GM23338 (cell line): Measurements from ENCODE around the gene MAPK14. TPM values are rescaled to one million over a fixed set of nuclear protein-coding genes. Genes with fewer than 3 reads are reported as not detected.

Experiments
- ATAC-seq: fragments of 200-7000 bp; cut with Tn5 transposase; 3 replicates; pipeline ENCODE4 v1.9.1; 2020
- DNase-seq: peaks from one replicate; pipeline ENCODE4 v3.0.0-alpha.2; 2015; ENCODE audit warnings: low spot score
- H2AFZ ChIP-seq: fragments of 200-600 bp; sonication (generic); 2 replicates; pipeline ENCODE4 v1.8.0; 2016; ENCODE audit warnings: antibody characterized with exemption, mild to moderate bottlenecking, moderate library complexity
- H3F3A ChIP-seq: fragments of 200-600 bp; sonication (generic); replicated peaks from 2 replicates; pipeline ENCODE4 v1.8.0; 2017; ENCODE audit warnings: antibody characterized with exemption, mixed run types, low read depth
- H3K27ac ChIP-seq: fragments of 200-600 bp; sonication (generic); 2 replicates; pipeline ENCODE4 v1.6.1; 2016; ENCODE audit warnings: low read depth
- H3K27me3 ChIP-seq: fragments of 200-600 bp; sonication (generic); 2 replicates; pipeline ENCODE4 v1.8.0; 2016; ENCODE audit warnings: mild to moderate bottlenecking, mixed run types, moderate library complexity; ENCODE audit not compliant: insufficient read depth
- H3K36me3 ChIP-seq: fragments of 200-600 bp; sonication (generic); 2 replicates; pipeline ENCODE4 v1.8.0; 2016; ENCODE audit warnings: mild to moderate bottlenecking; ENCODE audit not compliant: insufficient read depth
- H3K4me1 ChIP-seq: fragments of 200-600 bp; sonication (generic); 2 replicates; pipeline ENCODE4 v1.8.0; 2016; ENCODE audit warnings: mild to moderate bottlenecking, moderate library complexity; ENCODE audit not compliant: insufficient read depth
- H3K4me2 ChIP-seq: fragments of 200-600 bp; sonication (generic); 2 replicates; pipeline ENCODE4 v1.7.1; 2017; ENCODE audit warnings: mixed run types
- H3K4me3 ChIP-seq: fragments of 200-600 bp; sonication (generic); 2 replicates; pipeline ENCODE4 v1.6.1; 2016; ENCODE audit warnings: mixed run types
- H3K79me2 ChIP-seq: fragments of 200-600 bp; sonication (generic); replicated peaks from 2 replicates; pipeline ENCODE4 v1.8.0; 2017; ENCODE audit warnings: mild to moderate bottlenecking; ENCODE audit not compliant: insufficient read depth
- H3K9me2 ChIP-seq: fragments of 200-600 bp; sonication (generic); 2 replicates; pipeline ENCODE4 v1.8.0; 2017; ENCODE audit not compliant: insufficient read depth
- H4K20me1 ChIP-seq: fragments of 200-600 bp; sonication (generic); replicated peaks from 2 replicates; pipeline ENCODE4 v1.8.0; 2017; ENCODE audit warnings: mild to moderate bottlenecking; ENCODE audit not compliant: insufficient read depth
- H3K27ac Mint-ChIP-seq: 2 replicates; pipeline ENCODE4 v1.8.0; 2020; ENCODE audit warnings: inconsistent platforms, mild to moderate bottlenecking, moderate library complexity, mixed read lengths
- H3K27me3 Mint-ChIP-seq: 3 replicates; pipeline ENCODE4 v1.8.0; 2022; ENCODE audit warnings: low read depth, mild to moderate bottlenecking, moderate library complexity, mixed read lengths, inconsistent platforms; ENCODE audit not compliant: insufficient read depth, poor library complexity
- H3K36me3 Mint-ChIP-seq: 3 replicates; pipeline ENCODE4 v1.8.0; 2021; ENCODE audit warnings: low read depth, mild to moderate bottlenecking, inconsistent platforms, moderate library complexity, mixed read lengths
- H3K4me1 Mint-ChIP-seq: 3 replicates; pipeline ENCODE4 v1.8.0; 2020; ENCODE audit warnings: mild to moderate bottlenecking, inconsistent platforms, mixed read lengths
- H3K4me3 Mint-ChIP-seq: 3 replicates; pipeline ENCODE4 v1.8.0; 2021; ENCODE audit warnings: moderate library complexity, mild to moderate bottlenecking, inconsistent platforms, mixed read lengths
- H3K9me3 Mint-ChIP-seq: 3 replicates; pipeline ENCODE4 v1.8.0; 2020; ENCODE audit warnings: moderate library complexity, mild to moderate bottlenecking, inconsistent platforms, mixed read lengths
- CREB1 ChIP-seq: fragments of 250-450 bp; sonication (Bioruptor Pico); IDR thresholded peaks from 2 replicates; pipeline ENCODE4 v1.5.0; 2020; ENCODE audit warnings: low read depth, mild to moderate bottlenecking, moderate library complexity
- CTCF ChIP-seq, 2 experiments: fragments of 200-600 bp in 1 of 2; sonication (generic) in 1 of 2; conservative IDR thresholded peaks; 2 replicates each; pipeline versions ENCODE4 v1.5.1 to v1.6.1; 2016 to 2017; ENCODE audit warnings: antibody characterized with exemption in 2 of 2, low read depth in 2 of 2, mild to moderate bottlenecking in 2 of 2, moderate library complexity in 1 of 2
- EZH2 ChIP-seq: fragments of 200-600 bp; sonication (generic); IDR thresholded peaks from one replicate; pipeline ENCODE4 v1.8.0; 2017; ENCODE audit warnings: antibody characterized with exemption, mild to moderate bottlenecking, low read depth; ENCODE audit not compliant: unreplicated experiment
- EZH2phosphoT487 ChIP-seq: fragments of 200-600 bp; sonication (generic); IDR thresholded peaks from one replicate; pipeline ENCODE4 v1.8.1; 2018; ENCODE audit warnings: antibody characterized with exemption; ENCODE audit not compliant: unreplicated experiment
- JUNB ChIP-seq: IDR thresholded peaks from one replicate; pipeline ENCODE4 v1.6.1; 2016; ENCODE audit warnings: antibody characterized with exemption; ENCODE audit not compliant: unreplicated experiment
- NANOG ChIP-seq: IDR thresholded peaks from 2 replicates; pipeline ENCODE4 v1.6.1; 2016; ENCODE audit warnings: antibody characterized with exemption, borderline replicate concordance
- POLR2AphosphoS5 ChIP-seq: IDR thresholded peaks from 2 replicates; pipeline ENCODE4 v1.6.1; 2016; ENCODE audit warnings: antibody characterized with exemption, low read depth
- STAT1 ChIP-seq: IDR thresholded peaks from one replicate; pipeline ENCODE4 v1.6.1; 2016; ENCODE audit warnings: antibody characterized with exemption; ENCODE audit not compliant: unreplicated experiment
- ZNF114 ChIP-seq: fragments of 250-450 bp; sonication (Bioruptor Pico); IDR thresholded peaks from 2 replicates; pipeline ENCODE4 v1.5.0; 2020; ENCODE audit warnings: mild to moderate bottlenecking, moderate library complexity
- ZNF331 ChIP-seq: fragments of 250-450 bp; sonication (Bioruptor Pico); IDR thresholded peaks from 2 replicates; pipeline ENCODE4 v1.5.0; 2020; ENCODE audit warnings: low read depth, mild to moderate bottlenecking, moderate library complexity
- polyA plus RNA-seq: library from polyadenylated mRNA; unstranded; fragments of >200 nt; fragmentation: Nextera tagmentation; extraction: Ambion mirVana; gene quantifications from 2 replicates; pipeline ENCODE4 v1.2.1, GENCODE V29; 2016
- total RNA-seq: library from RNA; depleted of rRNA; stranded (reverse); fragments of >200 nt; shearing (Covaris generic); gene quantifications from 2 replicates; pipeline ENCODE4 v1.2.3, GENCODE V29; 2014
- TF ChIP-seq, protein P1 (sequence below): IDR thresholded peaks from one replicate; pipeline ENCODE4 v1.6.1; 2018; ENCODE audit warnings: antibody characterized with exemption; ENCODE audit not compliant: unreplicated experiment
- TF ChIP-seq, protein P2 (sequence below): IDR thresholded peaks from 2 replicates; pipeline ENCODE4 v1.6.1; 2016; ENCODE audit warnings: antibody characterized with exemption
- TF ChIP-seq, protein P3 (sequence below): fragments of 250-450 bp; sonication (Bioruptor Pico); IDR thresholded peaks from 2 replicates; pipeline ENCODE4 v1.5.0; 2020; ENCODE audit warnings: mild to moderate bottlenecking, moderate library complexity

Gene MAPK14
- total and polyA plus RNA-seq, 2 experiments from 2014 or later: 8.8 to 44.5 TPM

- ATAC-seq (no peak), DNase-seq (no peak)
- Histone ChIP-seq H3K4me2 (no peak overlapping the region), H3K4me1 (peaks cover 28% of the 10 kb centered on the region), H3K27ac (no peak overlapping the region), H2AFZ (no peak overlapping the region), H3K9me2 (no peaks in the 10 kb centered on the region), H3F3A (0 out of 2 replicates have a peak, but pooled peaks cover 4% of the 10 kb centered on the region), H3K27me3 (no peaks in the 10 kb centered on the region), H3K36me3 (no peaks in the 10 kb centered on the region), H3K4me3 (no peak overlapping the region), H4K20me1 (no peaks in the 10 kb centered on the region), H3K79me2 (no peaks in the 10 kb centered on the region)
- Mint-ChIP-seq H3K36me3 (no peaks in the 10 kb centered on the region; the same call in 2 of the 3 replicates), H3K4me1 (peaks cover 31% of the 10 kb centered on the region), H3K9me3 (no peaks in the 10 kb centered on the region), H3K4me3 (no peak overlapping the region), H3K27me3 (peaks cover 7% of the 10 kb centered on the region), H3K27ac (no peak overlapping the region)
- TF ChIP-seq, protein P1, sequence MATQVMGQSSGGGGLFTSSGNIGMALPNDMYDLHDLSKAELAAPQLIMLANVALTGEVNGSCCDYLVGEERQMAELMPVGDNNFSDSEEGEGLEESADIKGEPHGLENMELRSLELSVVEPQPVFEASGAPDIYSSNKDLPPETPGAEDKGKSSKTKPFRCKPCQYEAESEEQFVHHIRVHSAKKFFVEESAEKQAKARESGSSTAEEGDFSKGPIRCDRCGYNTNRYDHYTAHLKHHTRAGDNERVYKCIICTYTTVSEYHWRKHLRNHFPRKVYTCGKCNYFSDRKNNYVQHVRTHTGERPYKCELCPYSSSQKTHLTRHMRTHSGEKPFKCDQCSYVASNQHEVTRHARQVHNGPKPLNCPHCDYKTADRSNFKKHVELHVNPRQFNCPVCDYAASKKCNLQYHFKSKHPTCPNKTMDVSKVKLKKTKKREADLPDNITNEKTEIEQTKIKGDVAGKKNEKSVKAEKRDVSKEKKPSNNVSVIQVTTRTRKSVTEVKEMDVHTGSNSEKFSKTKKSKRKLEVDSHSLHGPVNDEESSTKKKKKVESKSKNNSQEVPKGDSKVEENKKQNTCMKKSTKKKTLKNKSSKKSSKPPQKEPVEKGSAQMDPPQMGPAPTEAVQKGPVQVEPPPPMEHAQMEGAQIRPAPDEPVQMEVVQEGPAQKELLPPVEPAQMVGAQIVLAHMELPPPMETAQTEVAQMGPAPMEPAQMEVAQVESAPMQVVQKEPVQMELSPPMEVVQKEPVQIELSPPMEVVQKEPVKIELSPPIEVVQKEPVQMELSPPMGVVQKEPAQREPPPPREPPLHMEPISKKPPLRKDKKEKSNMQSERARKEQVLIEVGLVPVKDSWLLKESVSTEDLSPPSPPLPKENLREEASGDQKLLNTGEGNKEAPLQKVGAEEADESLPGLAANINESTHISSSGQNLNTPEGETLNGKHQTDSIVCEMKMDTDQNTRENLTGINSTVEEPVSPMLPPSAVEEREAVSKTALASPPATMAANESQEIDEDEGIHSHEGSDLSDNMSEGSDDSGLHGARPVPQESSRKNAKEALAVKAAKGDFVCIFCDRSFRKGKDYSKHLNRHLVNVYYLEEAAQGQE: no peak
- TF ChIP-seq EZH2phosphoT487: no peak
- TF ChIP-seq, protein P2, sequence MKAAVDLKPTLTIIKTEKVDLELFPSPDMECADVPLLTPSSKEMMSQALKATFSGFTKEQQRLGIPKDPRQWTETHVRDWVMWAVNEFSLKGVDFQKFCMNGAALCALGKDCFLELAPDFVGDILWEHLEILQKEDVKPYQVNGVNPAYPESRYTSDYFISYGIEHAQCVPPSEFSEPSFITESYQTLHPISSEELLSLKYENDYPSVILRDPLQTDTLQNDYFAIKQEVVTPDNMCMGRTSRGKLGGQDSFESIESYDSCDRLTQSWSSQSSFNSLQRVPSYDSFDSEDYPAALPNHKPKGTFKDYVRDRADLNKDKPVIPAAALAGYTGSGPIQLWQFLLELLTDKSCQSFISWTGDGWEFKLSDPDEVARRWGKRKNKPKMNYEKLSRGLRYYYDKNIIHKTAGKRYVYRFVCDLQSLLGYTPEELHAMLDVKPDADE: no peak
- no peak for TF ChIP-seq CTCF (conservative IDR thresholded peaks at IDR 0.05; ENCODE audit: low read depth in 2 of 2)
- TF ChIP-seq NANOG: no peak
- no peak for TF ChIP-seq STAT1
- TF ChIP-seq CREB1 (CRISPR knock-in tag): no peak
- TF ChIP-seq ZNF331: no peak
- no peak for TF ChIP-seq ZNF114
- no peak for TF ChIP-seq JUNB
- TF ChIP-seq, protein P3, sequence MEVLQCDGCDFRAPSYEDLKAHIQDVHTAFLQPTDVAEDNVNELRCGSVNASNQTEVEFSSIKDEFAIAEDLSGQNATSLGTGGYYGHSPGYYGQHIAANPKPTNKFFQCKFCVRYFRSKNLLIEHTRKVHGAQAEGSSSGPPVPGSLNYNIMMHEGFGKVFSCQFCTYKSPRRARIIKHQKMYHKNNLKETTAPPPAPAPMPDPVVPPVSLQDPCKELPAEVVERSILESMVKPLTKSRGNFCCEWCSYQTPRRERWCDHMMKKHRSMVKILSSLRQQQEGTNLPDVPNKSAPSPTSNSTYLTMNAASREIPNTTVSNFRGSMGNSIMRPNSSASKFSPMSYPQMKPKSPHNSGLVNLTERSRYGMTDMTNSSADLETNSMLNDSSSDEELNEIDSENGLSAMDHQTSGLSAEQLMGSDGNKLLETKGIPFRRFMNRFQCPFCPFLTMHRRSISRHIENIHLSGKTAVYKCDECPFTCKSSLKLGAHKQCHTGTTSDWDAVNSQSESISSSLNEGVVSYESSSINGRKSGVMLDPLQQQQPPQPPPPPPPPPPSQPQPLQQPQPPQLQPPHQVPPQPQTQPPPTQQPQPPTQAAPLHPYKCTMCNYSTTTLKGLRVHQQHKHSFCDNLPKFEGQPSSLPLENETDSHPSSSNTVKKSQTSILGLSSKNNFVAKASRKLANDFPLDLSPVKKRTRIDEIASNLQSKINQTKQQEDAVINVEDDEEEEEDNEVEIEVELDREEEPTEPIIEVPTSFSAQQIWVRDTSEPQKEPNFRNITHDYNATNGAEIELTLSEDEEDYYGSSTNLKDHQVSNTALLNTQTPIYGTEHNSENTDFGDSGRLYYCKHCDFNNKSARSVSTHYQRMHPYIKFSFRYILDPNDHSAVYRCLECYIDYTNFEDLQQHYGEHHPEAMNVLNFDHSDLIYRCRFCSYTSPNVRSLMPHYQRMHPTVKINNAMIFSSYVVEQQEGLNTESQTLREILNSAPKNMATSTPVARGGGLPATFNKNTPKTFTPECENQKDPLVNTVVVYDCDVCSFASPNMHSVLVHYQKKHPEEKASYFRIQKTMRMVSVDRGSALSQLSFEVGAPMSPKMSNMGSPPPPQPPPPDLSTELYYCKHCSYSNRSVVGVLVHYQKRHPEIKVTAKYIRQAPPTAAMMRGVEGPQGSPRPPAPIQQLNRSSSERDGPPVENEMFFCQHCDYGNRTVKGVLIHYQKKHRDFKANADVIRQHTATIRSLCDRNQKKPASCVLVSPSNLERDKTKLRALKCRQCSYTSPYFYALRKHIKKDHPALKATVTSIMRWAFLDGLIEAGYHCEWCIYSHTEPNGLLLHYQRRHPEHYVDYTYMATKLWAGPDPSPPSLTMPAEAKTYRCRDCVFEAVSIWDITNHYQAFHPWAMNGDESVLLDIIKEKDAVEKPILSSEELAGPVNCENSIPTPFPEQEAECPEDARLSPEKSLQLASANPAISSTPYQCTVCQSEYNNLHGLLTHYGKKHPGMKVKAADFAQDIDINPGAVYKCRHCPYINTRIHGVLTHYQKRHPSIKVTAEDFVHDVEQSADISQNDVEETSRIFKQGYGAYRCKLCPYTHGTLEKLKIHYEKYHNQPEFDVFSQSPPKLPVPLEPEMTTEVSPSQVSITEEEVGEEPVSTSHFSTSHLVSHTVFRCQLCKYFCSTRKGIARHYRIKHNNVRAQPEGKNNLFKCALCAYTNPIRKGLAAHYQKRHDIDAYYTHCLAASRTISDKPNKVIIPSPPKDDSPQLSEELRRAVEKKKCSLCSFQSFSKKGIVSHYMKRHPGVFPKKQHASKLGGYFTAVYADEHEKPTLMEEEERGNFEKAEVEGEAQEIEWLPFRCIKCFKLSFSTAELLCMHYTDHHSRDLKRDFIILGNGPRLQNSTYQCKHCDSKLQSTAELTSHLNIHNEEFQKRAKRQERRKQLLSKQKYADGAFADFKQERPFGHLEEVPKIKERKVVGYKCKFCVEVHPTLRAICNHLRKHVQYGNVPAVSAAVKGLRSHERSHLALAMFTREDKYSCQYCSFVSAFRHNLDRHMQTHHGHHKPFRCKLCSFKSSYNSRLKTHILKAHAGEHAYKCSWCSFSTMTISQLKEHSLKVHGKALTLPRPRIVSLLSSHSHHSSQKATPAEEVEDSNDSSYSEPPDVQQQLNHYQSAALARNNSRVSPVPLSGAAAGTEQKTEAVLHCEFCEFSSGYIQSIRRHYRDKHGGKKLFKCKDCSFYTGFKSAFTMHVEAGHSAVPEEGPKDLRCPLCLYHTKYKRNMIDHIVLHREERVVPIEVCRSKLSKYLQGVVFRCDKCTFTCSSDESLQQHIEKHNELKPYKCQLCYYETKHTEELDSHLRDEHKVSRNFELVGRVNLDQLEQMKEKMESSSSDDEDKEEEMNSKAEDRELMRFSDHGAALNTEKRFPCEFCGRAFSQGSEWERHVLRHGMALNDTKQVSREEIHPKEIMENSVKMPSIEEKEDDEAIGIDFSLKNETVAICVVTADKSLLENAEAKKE (CRISPR knock-in tag): no peak
- TF ChIP-seq EZH2: no peak
- no peak for TF ChIP-seq POLR2AphosphoS5
These were observed 108.9 kb downstream of the MAPK14 start for GRCh38 chr6:36136551-36136950.
